Measurements from ENCODE around the gene TEX14. TPM values are rescaled to one million over a fixed set of nuclear protein-coding genes. Genes with fewer than 3 reads are reported as not detected.

The TEX14 gene
- total RNA-seq, 4 donors from 2014 or later: 0.11 to 2.3 (median 0.27) TPM

DNA sequence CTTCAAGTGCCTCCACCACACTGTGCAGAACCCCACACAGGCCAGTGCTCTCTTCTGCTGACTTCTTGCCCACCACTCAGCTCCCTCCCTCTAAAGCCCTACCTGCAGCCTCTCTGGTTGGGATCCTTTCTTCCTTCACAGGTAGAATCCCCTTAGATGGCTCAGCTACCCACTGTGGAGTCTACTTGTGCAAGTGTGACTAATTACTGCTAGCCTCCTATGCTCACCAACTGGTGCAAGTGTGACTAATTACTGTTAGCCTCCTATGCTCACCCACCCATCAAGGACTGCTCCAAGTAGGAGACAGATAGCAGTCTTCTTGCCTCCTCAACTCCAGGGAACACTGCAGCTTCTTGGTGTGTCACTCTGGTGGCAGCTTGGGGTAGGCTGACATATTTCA lies 43.6 kb downstream of the TEX14 start:
- intact Hi-C loops (cut with DNase I): no loop called here
- H3K4me3 ChIP-seq (replicated peaks in 1 of 3): no peak overlapping the region
- H3K27me3 ChIP-seq: no peaks in the 10 kb centered on the region
- TF ChIP-seq CTCF (IDR thresholded peaks at IDR 0.05) (no peak), POLR2A (IDR thresholded peaks at IDR 0.05) (no peak)
- no peaks in the 10 kb centered on the region for H3K4me1 ChIP-seq
- no peak overlapping the region for H3K27ac ChIP-seq
- H3K9me3 ChIP-seq: no peaks in the 10 kb centered on the region
- H3K36me3 ChIP-seq: no peaks in the 10 kb centered on the region
- no peak for DNase-seq

GRCh38 chr17:58643147-58643546 lies 48.7 kb downstream of the TEX14 start:
- no peak for DNase-seq
- Histone ChIP-seq H3K36me3 (no peaks in the 10 kb centered on the region), H3K9me3 (no peaks in the 10 kb centered on the region), H3K4me1 (no peaks in the 10 kb centered on the region), H3K4me3 (replicated peaks in 1 of 3) (no peak overlapping the region), H3K27ac (no peak overlapping the region), H3K27me3 (no peaks in the 10 kb centered on the region)
- 63 to 78% methylated on average over 2 of the region's 2 CpGs for WGBS, 2 donors
- no peak for TF ChIP-seq POLR2A (IDR thresholded peaks at IDR 0.05)
- TF ChIP-seq CTCF (IDR thresholded peaks at IDR 0.05): no peak
- intact Hi-C loops (cut with DNase I): no loop called here

DNA sequence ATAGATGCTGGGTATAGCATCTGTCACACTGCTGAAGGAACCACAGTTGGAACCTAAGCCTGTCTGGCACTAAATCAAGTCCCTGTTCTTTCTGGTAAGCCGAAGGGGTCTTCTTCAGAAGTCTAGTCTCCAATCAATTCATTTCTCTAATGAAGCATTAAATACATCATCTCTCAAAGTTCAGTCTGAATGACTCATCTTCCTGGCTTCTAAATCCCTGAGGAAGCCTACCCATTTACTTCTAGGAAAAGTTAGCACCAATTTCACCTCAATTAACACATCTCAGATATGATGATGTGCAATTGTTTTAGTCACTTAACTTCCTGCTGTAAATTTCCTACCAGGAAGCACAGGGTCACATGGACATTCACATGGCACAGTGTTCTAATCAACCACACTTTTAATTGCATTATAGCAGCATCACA lies 49.9 kb downstream of the TEX14 start:
- no peaks in the 10 kb centered on the region for H3K36me3 ChIP-seq
- intact Hi-C loops (cut with DNase I): no loop called here
- TF ChIP-seq CTCF (IDR thresholded peaks at IDR 0.05) (no peak), POLR2A (IDR thresholded peaks at IDR 0.05) (no peak)
- 78 to 86% methylated on average over 1 of the region's 1 CpG for WGBS, 2 donors
- no peaks in the 10 kb centered on the region for H3K27me3 ChIP-seq
- H3K4me3 ChIP-seq (replicated peaks in 1 of 3): no peak overlapping the region
- no peaks in the 10 kb centered on the region for H3K4me1 ChIP-seq
- H3K27ac ChIP-seq: no peak overlapping the region
- no peak for DNase-seq
- H3K9me3 ChIP-seq: no peaks in the 10 kb centered on the region

GRCh38 chr17:58640202-58640601 lies 51.6 kb downstream of the TEX14 start:
- Histone ChIP-seq H3K27me3 (no peaks in the 10 kb centered on the region), H3K4me1 (no peaks in the 10 kb centered on the region), H3K9me3 (no peaks in the 10 kb centered on the region), H3K4me3 (replicated peaks in 1 of 3) (no peak overlapping the region), H3K27ac (no peak overlapping the region), H3K36me3 (no peaks in the 10 kb centered on the region)
- intact Hi-C loops (cut with DNase I): no loop called here
- DNase-seq: no peak
- WGBS, 2 donors: 77 to 78% methylated on average over 4 of the region's 4 CpGs
- no peak for TF ChIP-seq CTCF (IDR thresholded peaks at IDR 0.05)
- no peak for TF ChIP-seq POLR2A (IDR thresholded peaks at IDR 0.05)

DNA sequence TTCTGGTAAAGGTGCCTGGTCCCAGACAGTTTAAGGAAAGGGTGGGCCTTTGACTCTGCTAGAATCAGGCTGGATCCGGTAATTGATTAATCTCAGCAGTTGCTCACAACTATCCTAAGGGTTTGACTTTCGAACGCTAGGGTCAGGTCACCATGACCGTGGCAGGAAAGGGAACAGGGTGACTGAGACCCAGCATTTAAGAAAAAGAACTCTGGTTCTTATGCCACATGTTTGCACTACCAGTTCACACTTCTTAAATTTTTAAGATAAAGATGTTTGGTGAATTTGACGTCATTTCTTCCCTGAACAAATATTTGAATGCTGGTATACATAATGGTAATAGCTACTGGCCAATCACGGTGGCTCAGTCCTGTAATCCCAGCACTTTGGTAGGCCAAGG lies 52.2 kb downstream of the TEX14 start:
- H3K9me3 ChIP-seq: no peaks in the 10 kb centered on the region
- 89% methylated on average over 6 of the region's 6 CpGs for WGBS, 2 donors
- TF ChIP-seq POLR2A (IDR thresholded peaks at IDR 0.05): no peak
- DNase-seq: no peak
- no peaks in the 10 kb centered on the region for H3K4me1 ChIP-seq
- H3K36me3 ChIP-seq: no peaks in the 10 kb centered on the region
- no peaks in the 10 kb centered on the region for H3K27me3 ChIP-seq
- H3K4me3 ChIP-seq (replicated peaks in 1 of 3): no peak overlapping the region
- intact Hi-C loops (cut with DNase I): loop anchor here (10.0 kb wide), 1 partner anchor 125 kb away; the partner anchor contains the start of gene MTMR4
- H3K27ac ChIP-seq: no peak overlapping the region
